BLaER1 treated with 17β-estradiol and CSF1 and Interleukin-3, amounts not matched to agents 10 nM and 100 nM (cell line): ENCODE data around the gene IRS1.
"Not testable (repeated sequence)": the region's sequence is repeated elsewhere in the genome, so short reads cannot be mapped to it uniquely, and the experiment has no call there.

Experiments used
- H3K27ac ChIP-seq, 11 experiments: shearing (Covaris generic); formaldehyde crosslinking; 2 replicates each; pipeline ENCODE4 v1.8.1; 2022
- H3K27me3 ChIP-seq, 11 experiments: shearing (Covaris generic); formaldehyde crosslinking; 2 replicates each; pipeline ENCODE4 v1.8.1; 2022
- H3K36me3 ChIP-seq, 11 experiments: shearing (Covaris generic); formaldehyde crosslinking; 2 replicates each; pipeline ENCODE4 v1.8.1; 2022
- H3K4me1 ChIP-seq, 10 experiments: shearing (Covaris generic); formaldehyde crosslinking; 2 replicates each; pipeline ENCODE4 v1.8.1; 2022
- H3K4me2 ChIP-seq, 11 experiments: shearing (Covaris generic); formaldehyde crosslinking; 2 replicates each; pipeline ENCODE4 v1.8.1; 2022
- H3K4me3 ChIP-seq, 10 experiments: shearing (Covaris generic); formaldehyde crosslinking; 2 replicates each; pipeline ENCODE4 v1.8.1; 2022
- H3K9ac ChIP-seq, 11 experiments: shearing (Covaris generic); formaldehyde crosslinking; 2 replicates each; pipeline ENCODE4 v1.8.1; 2022
- H3K9me3 ChIP-seq, 11 experiments: shearing (Covaris generic); formaldehyde crosslinking; replicated peaks in 1 of 11; 2 replicates each; pipeline ENCODE4 v1.8.1; 2022
- H4K20me1 ChIP-seq, 11 experiments: shearing (Covaris generic); formaldehyde crosslinking; 2 replicates each; pipeline ENCODE4 v1.8.1; 2022
- Cebpa-rat ChIP-seq, 11 experiments: shearing (Covaris generic); IDR thresholded peaks; 2 replicates each; pipeline ENCODE4 v1.8.1; 2022

IRS1 gene, protein sequence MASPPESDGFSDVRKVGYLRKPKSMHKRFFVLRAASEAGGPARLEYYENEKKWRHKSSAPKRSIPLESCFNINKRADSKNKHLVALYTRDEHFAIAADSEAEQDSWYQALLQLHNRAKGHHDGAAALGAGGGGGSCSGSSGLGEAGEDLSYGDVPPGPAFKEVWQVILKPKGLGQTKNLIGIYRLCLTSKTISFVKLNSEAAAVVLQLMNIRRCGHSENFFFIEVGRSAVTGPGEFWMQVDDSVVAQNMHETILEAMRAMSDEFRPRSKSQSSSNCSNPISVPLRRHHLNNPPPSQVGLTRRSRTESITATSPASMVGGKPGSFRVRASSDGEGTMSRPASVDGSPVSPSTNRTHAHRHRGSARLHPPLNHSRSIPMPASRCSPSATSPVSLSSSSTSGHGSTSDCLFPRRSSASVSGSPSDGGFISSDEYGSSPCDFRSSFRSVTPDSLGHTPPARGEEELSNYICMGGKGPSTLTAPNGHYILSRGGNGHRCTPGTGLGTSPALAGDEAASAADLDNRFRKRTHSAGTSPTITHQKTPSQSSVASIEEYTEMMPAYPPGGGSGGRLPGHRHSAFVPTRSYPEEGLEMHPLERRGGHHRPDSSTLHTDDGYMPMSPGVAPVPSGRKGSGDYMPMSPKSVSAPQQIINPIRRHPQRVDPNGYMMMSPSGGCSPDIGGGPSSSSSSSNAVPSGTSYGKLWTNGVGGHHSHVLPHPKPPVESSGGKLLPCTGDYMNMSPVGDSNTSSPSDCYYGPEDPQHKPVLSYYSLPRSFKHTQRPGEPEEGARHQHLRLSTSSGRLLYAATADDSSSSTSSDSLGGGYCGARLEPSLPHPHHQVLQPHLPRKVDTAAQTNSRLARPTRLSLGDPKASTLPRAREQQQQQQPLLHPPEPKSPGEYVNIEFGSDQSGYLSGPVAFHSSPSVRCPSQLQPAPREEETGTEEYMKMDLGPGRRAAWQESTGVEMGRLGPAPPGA (N-terminal part only)

DNA sequence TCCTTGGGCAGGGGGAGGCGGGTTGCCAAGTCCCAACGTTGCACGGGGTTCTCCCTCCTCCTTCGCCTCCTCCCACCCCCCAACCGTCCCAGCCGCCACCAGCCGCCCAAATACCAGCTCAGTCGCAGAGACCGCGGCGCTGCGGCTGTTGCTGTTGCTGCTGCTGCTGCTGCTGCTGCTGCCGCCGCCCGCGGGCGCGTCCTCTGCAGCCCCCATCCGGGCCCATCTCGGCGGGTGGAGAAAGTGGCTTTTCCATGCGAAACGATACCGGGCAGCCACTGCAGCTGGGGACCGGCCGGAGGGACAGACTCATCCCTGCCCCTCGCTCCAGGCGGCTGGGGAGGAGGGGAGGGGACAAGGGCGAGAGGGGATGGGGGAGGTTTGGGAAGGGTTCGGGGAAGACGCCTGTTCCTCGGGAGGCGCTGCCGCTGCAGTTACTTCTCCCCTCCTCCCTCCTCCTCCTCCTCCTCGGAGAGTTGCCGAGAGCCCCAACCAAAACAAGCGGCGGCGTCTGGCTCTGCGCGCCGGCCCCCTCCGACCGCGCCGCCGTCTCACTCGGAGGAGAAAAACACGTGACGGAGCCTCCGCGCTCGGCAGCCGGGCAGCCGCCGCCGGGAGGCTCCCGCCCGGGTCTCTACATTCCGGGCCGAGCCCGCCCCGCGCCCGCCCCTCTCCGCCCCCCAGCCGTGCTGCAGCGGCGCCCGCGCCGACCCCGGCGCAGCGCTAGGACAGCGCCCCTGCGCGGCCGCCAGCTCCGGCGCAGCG is at the start of gene IRS1:
Gene IRS1 (minus strand): TSS at position 610 of the 765 bp plus-strand sequence. CDS start 1,082 bp downstream, outside the sequence.
- Histone ChIP-seq H3K27ac (peak within 1 kb of the TSS in 10 of 11 experiments; percentile 44 to 81 (median 70); a peak in 21 of 22 replicates), H4K20me1 (peaks cover 0 to 32% (median 12%) of the 10 kb centered on the region in 11 experiments; a peak in 10 of 22 replicates), H3K36me3 (0 out of 22 replicates have a peak, but pooled peaks cover 0 to 6% (median 0%) of the 10 kb centered on the region in 11 experiments), H3K4me3 (peak within 1 kb of the TSS; percentile 69 to 87 (median 77)), H3K9me3 (no peaks in the 10 kb centered on the region), H3K4me1 (peaks cover 30 to 65% (median 59%) of the 10 kb centered on the region in 10 experiments), H3K4me2 (peak within 1 kb of the TSS; percentile 93 to 99 (median 97)), H3K9ac (peak within 1 kb of the TSS; percentile 67 to 87 (median 75)), H3K27me3 (peaks cover 0 to 60% (median 0%) of the 10 kb centered on the region in 11 experiments; a peak in 7 of 22 replicates)
- no peak for TF ChIP-seq Cebpa-rat (IDR thresholded peaks at IDR 0.05)

DNA sequence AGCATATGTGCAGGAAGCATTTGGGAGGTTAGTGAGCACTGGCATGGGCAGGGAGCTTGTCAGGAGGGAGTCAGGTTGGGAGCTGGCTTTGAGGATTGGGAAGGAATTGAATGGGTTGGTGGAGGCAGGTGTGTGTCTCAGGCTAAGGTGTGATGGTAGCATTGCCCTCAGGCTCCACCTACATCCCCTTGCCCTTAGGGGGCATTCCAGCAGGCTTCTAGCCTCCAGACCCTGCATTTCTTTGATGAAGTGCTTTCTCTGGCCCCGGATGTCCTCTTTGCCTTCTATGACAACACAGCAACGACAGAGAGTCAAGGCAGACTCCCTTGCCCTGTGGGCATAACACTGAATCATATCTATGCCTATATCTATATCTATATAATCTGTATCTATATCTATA is 49.7 kb upstream of the IRS1 start:
- Histone ChIP-seq H3K4me3 (no peak overlapping the region), H3K4me1 (no peaks in the 10 kb centered on the region), H3K27ac (no peak overlapping the region), H4K20me1 (no peaks in the 10 kb centered on the region; a peak in 2 of 22 replicates), H3K36me3 (0 out of 22 replicates have a peak, but pooled peaks cover 0 to 4% (median 0%) of the 10 kb centered on the region in 11 experiments), H3K27me3 (no peaks in the 10 kb centered on the region), H3K4me2 (no peak overlapping the region), H3K9me3 (no peaks in the 10 kb centered on the region), H3K9ac (no peak overlapping the region)
- no peak for TF ChIP-seq Cebpa-rat (IDR thresholded peaks at IDR 0.05)

DNA sequence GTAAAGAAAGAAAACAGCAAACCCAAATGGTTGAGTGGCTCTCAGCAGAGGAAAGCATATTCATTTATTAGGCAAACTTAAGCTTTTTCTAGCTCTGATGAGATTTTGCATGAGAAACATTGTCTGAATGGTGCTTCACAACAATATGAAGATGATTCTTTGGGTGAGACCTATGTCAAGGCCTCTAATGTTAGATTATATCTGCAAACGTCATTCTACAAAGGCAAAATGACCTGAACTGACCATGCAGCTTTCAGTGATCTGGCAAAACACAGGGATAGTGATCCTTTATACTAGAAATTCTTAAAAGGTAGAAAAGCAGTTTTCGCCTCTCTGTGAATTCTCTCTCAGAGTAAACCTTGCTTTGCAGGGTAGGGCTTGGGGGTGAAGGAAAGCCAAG is 47.9 kb upstream of the IRS1 start:
- H3K9me3 ChIP-seq, result peaks cover 0 to 9% (median 2%) of the 10 kb centered on the region in 11 experiments; a peak in 11 of 22 replicates
- no peak overlapping the region for H3K4me3 ChIP-seq
- no peak for TF ChIP-seq Cebpa-rat (IDR thresholded peaks at IDR 0.05)
- H3K4me2 ChIP-seq, result no peak overlapping the region
- H3K4me1 ChIP-seq, result peaks cover 0 to 9% (median 0%) of the 10 kb centered on the region in 10 experiments; a peak in 3 of 20 replicates
- H3K27ac ChIP-seq, result no peak overlapping the region
- no peaks in the 10 kb centered on the region; a peak in 1 of 22 replicates for H4K20me1 ChIP-seq
- no peak overlapping the region for H3K9ac ChIP-seq
- no peaks in the 10 kb centered on the region for H3K27me3 ChIP-seq
- H3K36me3 ChIP-seq, result peaks cover 0 to 4% (median 0%) of the 10 kb centered on the region in 11 experiments; a peak in 2 of 22 replicates

GRCh38 chr2:226847090-226847489 is 47.5 kb upstream of the IRS1 start:
- Histone ChIP-seq H3K4me1 (peaks cover 0 to 10% (median 0%) of the 10 kb centered on the region in 10 experiments; a peak in 3 of 20 replicates), H3K9ac (no peak overlapping the region), H3K9me3 (peaks cover 0 to 13% (median 6%) of the 10 kb centered on the region in 11 experiments; a peak in 14 of 22 replicates), H3K4me2 (no peak overlapping the region), H3K4me3 (no peak overlapping the region), H4K20me1 (no peaks in the 10 kb centered on the region; a peak in 1 of 22 replicates), H3K27me3 (no peaks in the 10 kb centered on the region), H3K27ac (no peak overlapping the region), H3K36me3 (peaks cover 0 to 8% (median 0%) of the 10 kb centered on the region in 11 experiments; a peak in 2 of 22 replicates)
- TF ChIP-seq Cebpa-rat (IDR thresholded peaks at IDR 0.05), result no peak

GRCh38 chr2:226845386-226846116 is 45.9 kb upstream of the IRS1 start:
- Histone ChIP-seq H3K4me2 (no peak overlapping the region), H3K27me3 (no peaks in the 10 kb centered on the region), H3K27ac (no peak overlapping the region), H3K36me3 (peaks cover 0 to 19% (median 3%) of the 10 kb centered on the region in 11 experiments; a peak in 6 of 22 replicates), H4K20me1 (no peaks in the 10 kb centered on the region; a peak in 1 of 22 replicates), H3K9ac (no peak overlapping the region), H3K9me3 (peaks cover 0 to 23% (median 16%) of the 10 kb centered on the region in 11 experiments; a peak in 17 of 22 replicates), H3K4me3 (no peak overlapping the region), H3K4me1 (peaks cover 0 to 10% (median 0%) of the 10 kb centered on the region in 10 experiments; a peak in 3 of 20 replicates)
- TF ChIP-seq Cebpa-rat (IDR thresholded peaks at IDR 0.05), result no peak

DNA sequence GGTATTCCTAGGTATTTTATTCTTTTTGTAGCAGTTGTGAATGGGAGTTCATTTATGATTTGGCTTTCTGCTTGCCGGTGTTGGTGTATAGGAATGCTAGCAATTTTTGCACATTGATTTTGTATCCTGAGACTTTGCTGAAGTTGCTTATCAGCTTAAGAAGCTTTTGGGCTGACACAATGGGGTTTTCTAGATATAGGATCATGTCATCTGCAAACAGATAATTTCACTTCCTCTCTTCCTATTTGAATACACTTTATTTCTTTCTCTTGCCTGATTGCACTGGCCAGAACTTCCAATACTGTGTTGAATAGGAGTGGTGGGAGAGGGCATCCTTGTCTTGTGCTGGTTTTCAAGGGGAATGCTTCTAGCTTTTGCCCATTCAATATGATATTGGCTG is 43.4 kb upstream of the IRS1 start:
- H3K36me3 ChIP-seq, result peaks cover 0 to 30% (median 4%) of the 10 kb centered on the region in 11 experiments; a peak in 8 of 22 replicates
- not testable (repeated sequence) for H3K27ac ChIP-seq, H4K20me1 ChIP-seq, H3K9ac ChIP-seq, H3K4me2 ChIP-seq, H3K27me3 ChIP-seq, H3K4me3 ChIP-seq
- H3K9me3 ChIP-seq, result peaks cover 0 to 23% (median 16%) of the 10 kb centered on the region in 11 experiments; a peak in 17 of 22 replicates
- peaks cover 0 to 15% (median 2%) of the 10 kb centered on the region in 10 experiments; a peak in 11 of 20 replicates for H3K4me1 ChIP-seq

- peaks cover 0 to 31% (median 23%) of the 10 kb centered on the region in 11 experiments; a peak in 18 of 22 replicates for H3K9me3 ChIP-seq
- no peak overlapping the region for H3K9ac ChIP-seq
- H3K4me2 ChIP-seq, result no peak overlapping the region
- H3K27me3 ChIP-seq, result no peaks in the 10 kb centered on the region
- peaks cover 0 to 31% (median 4%) of the 10 kb centered on the region in 11 experiments; a peak in 8 of 22 replicates for H3K36me3 ChIP-seq
- H3K27ac ChIP-seq, result no peak overlapping the region
- H4K20me1 ChIP-seq, result no peaks in the 10 kb centered on the region
- TF ChIP-seq Cebpa-rat (IDR thresholded peaks at IDR 0.05), result no peak
- H3K4me3 ChIP-seq, result no peak overlapping the region
- H3K4me1 ChIP-seq, result peaks cover 18 to 36% (median 24%) of the 10 kb centered on the region in 10 experiments
Measured at GRCh38 chr2:226839951-226840350, 40.3 kb upstream of the IRS1 start.
